SK-N-SH treated with all-trans-retinoic acid at 6 μM for 48 hours (cell line): Measurements from ENCODE around the gene SYT6.

Experiments
- ARNTL ChIP-seq: fragments of 450-650 bp; formaldehyde crosslinking; IDR thresholded peaks from 2 replicates; pipeline ENCODE4 v1.5.0; 2020; ENCODE audit warnings: low read depth, mild to moderate bottlenecking, moderate library complexity, borderline replicate concordance
- CSDC2 ChIP-seq: fragments of 250-450 bp; sonication (Bioruptor Pico); IDR thresholded peaks from 2 replicates; pipeline ENCODE4 v1.5.0; 2020; ENCODE audit warnings: mild to moderate bottlenecking, moderate library complexity
- ISL1 ChIP-seq: fragments of 250-450 bp; sonication (Bioruptor Pico); IDR thresholded peaks from 2 replicates; pipeline ENCODE4 v2.1.2; 2022; ENCODE audit warnings: mild to moderate bottlenecking, moderate library complexity
- POU6F1 ChIP-seq: fragments of 250-450 bp; sonication (Bioruptor Pico); IDR thresholded peaks from 2 replicates; pipeline ENCODE4 v1.8.0; 2021; ENCODE audit warnings: low read depth, mild to moderate bottlenecking, moderate library complexity, borderline replicate concordance
- SNAI2 ChIP-seq: fragments of 250-450 bp; sonication (Bioruptor Pico); IDR thresholded peaks from 2 replicates; pipeline ENCODE4 v1.5.0; 2020; ENCODE audit warnings: mild to moderate bottlenecking, moderate library complexity
- ZFP30 ChIP-seq: fragments of 450-650 bp; formaldehyde crosslinking; IDR thresholded peaks from 2 replicates; pipeline ENCODE4 v1.5.0; 2022; ENCODE audit warnings: mild to moderate bottlenecking, moderate library complexity

- no peak for TF ChIP-seq CSDC2 (CRISPR knock-in tag)
- no peak for TF ChIP-seq ZFP30
- no peak for TF ChIP-seq SNAI2 (CRISPR knock-in tag)
- TF ChIP-seq ARNTL (CRISPR knock-in tag), result no peak
- no peak for TF ChIP-seq ISL1 (CRISPR knock-in tag)
- TF ChIP-seq POU6F1 (CRISPR knock-in tag), result no peak
These were observed 56.6 kb downstream of the SYT6 start for GRCh38 chr1:114097109-114097508.
